Measurements from ENCODE around the gene COL12A1. TPM values are rescaled to one million over a fixed set of nuclear protein-coding genes. Genes with fewer than 3 reads are reported as not detected.

COL12A1 gene
- total and polyA plus RNA-seq, 8 donors, result 1.2 to 19.3 (median 3.5) TPM

GRCh38 chr6:75101896-75102295 lies 104.0 kb downstream of the COL12A1 start:
- no peaks in the 10 kb centered on the region for H3K4me1 ChIP-seq
- ATAC-seq (no peak), FAIRE-seq (no peak), DNase-seq (no peak)
- no peaks in the 10 kb centered on the region for H3K27me3 ChIP-seq
- TF ChIP-seq CTCF (IDR thresholded peaks at IDR 0.05), result no peak
- no peaks in the 10 kb centered on the region for H3K36me3 ChIP-seq
- H3K9me3 ChIP-seq, result no peaks in the 10 kb centered on the region
- no peak overlapping the region for H3K27ac ChIP-seq
- WGBS, 2 donors, result 64 to 67% methylated on average over 4 of the region's 4 CpGs
- H3K4me3 ChIP-seq, result no peak overlapping the region
- intact Hi-C loops (cut with DNase I), result no loop called here

DNA sequence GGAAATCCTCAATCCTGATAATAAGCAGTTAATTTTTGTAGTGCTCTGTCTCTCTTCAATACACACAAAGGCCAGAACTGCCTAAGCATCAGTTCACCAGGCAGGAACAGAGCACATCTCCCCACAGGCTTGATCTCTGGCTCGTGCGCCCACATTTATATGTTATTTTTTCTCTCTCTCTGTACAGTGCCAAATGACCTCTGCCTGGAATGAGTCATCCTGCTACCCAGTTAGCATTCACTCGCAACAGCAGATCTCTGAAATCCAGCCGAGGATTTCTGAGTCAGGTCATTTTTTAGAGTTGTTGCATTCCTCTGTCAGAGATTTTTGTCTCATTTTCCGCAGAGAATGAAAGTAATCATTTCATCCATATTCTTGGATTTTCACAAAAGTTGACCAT lies 107.1 kb downstream of the COL12A1 start:
- ATAC-seq (peak; percentile 87 to 93 (median 90)), DNase-seq (peak in 4 of 6 donors; percentile 28 to 51 (median 38)), FAIRE-seq (peak; percentile 94)
- no peak for TF ChIP-seq CTCF (IDR thresholded peaks at IDR 0.05)
- Histone ChIP-seq H3K9me3 (no peaks in the 10 kb centered on the region), H3K4me3 (no peak overlapping the region), H3K27ac (no peak overlapping the region), H3K27me3 (no peaks in the 10 kb centered on the region), H3K4me1 (no peaks in the 10 kb centered on the region), H3K36me3 (no peaks in the 10 kb centered on the region)
- intact Hi-C loops (cut with DNase I), result no loop called here
- 19 to 35% methylated on average over 5 of the region's 5 CpGs for WGBS, 2 donors

DNA sequence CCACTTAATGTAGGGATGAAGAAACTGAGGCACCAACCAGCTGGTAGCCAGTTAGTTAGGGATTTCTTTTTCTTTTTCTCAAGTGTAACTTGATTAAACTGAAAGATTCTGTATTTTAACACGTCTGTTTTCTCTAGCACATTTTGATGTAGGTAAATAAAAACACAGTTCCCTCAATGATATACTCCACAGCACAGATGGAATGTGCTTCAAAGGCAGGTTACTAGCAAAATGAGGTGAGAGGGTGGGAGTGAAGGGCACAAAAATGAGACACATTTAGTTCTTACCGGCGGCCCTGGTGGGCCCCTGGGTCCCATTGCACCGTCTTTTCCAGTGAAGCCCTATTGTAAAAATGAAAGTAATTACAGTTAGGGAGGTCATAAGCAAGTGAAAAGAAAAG lies 108.9 kb downstream of the COL12A1 start:
- Histone ChIP-seq H3K27ac (no peak overlapping the region), H3K36me3 (no peaks in the 10 kb centered on the region), H3K9me3 (no peaks in the 10 kb centered on the region), H3K4me1 (no peaks in the 10 kb centered on the region), H3K4me3 (no peak overlapping the region), H3K27me3 (no peaks in the 10 kb centered on the region)
- intact Hi-C loops (cut with DNase I), result no loop called here
- TF ChIP-seq CTCF (IDR thresholded peaks at IDR 0.05), result no peak
- FAIRE-seq, result no peak
- DNase-seq, result no peak
- ATAC-seq, result no peak
- 72 to 75% methylated on average over 4 of the region's 4 CpGs for WGBS, 2 donors

GRCh38 chr6:75094614-75095200 lies 111.1 kb downstream of the COL12A1 start:
- DNase-seq, result no peak
- ATAC-seq, result peak in 1 of 4 donors; percentile 48
- peaks cover 0 to 8% (median 4%) of the 10 kb centered on the region in 3 donors for H3K4me1 ChIP-seq
- no peak for TF ChIP-seq CTCF (IDR thresholded peaks at IDR 0.05)
- intact Hi-C loops (cut with DNase I), result no loop called here
- 65 to 66% methylated on average over 5 of the region's 5 CpGs for WGBS, 2 donors
- no peak for FAIRE-seq
- no peaks in the 10 kb centered on the region for H3K9me3 ChIP-seq
- no peak overlapping the region for H3K4me3 ChIP-seq
- H3K27me3 ChIP-seq, result no peaks in the 10 kb centered on the region
- no peaks in the 10 kb centered on the region for H3K36me3 ChIP-seq
- no peak overlapping the region for H3K27ac ChIP-seq

- Histone ChIP-seq H3K36me3 (no peaks in the 10 kb centered on the region), H3K4me3 (no peak overlapping the region), H3K9me3 (no peaks in the 10 kb centered on the region), H3K27me3 (no peaks in the 10 kb centered on the region), H3K4me1 (peaks cover 0 to 8% (median 4%) of the 10 kb centered on the region in 3 donors), H3K27ac (no peak overlapping the region)
- FAIRE-seq, result no peak
- ATAC-seq, result no peak
- 84 to 85% methylated on average over 4 of the region's 4 CpGs for whole genome bisulfite sequencing, 2 donors
- no peak for TF ChIP-seq CTCF (IDR thresholded peaks at IDR 0.05)
- intact Hi-C loops (cut with DNase I), result no loop called here
- no peak for DNase-seq
Measured at GRCh38 chr6:75091467-75092190, 114.2 kb downstream of the COL12A1 start.
